Stimulated activated CD4-positive, alpha-beta T cell treated with anti-CD3 and anti-CD28 coated beads, Interleukin-1b, Interleukin-23, amount 100 ng/mL, for 48 hours (primary cell): ENCODE data around the gene CD2BP2.
A peak's percentile ranks its signal among the peaks of the same experiment; 100 is the strongest.
"Not testable (repeated sequence)": the region's sequence is repeated elsewhere in the genome, so short reads cannot be mapped to it uniquely, and the experiment has no call there.

Source experiments
- DNase-seq: peaks from one replicate; pipeline ENCODE4 v3.0.0-alpha.2; 2020

Gene CD2BP2

GRCh38 chr16:30355144-30355953, at the start of gene CD2BP2:
CD2BP2 (minus strand) TSS chr16:30355308; CDS start chr16:30354681, 627 bp downstream.
- peak; percentile 91 for DNase-seq

DNA sequence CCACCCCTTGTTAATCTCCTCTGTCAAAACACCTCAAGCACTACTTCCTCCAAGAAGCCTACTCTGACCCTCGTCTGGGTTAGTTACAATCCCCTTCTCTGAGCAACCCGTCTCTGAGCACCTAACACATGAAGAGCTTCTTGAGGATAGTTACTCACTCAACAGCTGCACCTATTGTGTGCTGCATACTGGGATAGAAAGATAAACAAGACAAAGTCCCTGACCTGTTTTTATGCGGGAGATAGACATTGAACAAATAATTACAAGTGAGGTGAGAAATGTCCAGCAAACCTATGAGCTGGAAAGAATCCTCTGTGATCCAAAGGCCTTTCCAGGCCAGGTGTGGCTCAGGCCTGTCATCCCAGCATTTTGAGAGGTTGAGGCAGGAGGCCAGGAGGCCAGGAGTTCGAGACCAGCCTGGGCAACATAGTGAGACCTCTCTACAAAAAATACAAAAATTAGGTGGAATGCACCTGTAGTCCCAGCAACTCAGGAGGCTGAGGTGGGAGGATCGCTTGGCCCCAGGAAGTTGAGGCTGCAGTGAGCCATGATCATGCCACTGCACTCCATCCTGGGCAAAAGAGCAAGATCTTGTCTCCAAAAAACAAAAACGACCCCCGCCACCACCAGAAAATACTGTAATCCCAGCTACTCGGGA, 46.8 kb upstream of the CD2BP2 start:
- DNase-seq: no peak

- DNase-seq: no peak
These were observed 44.5 kb upstream of the CD2BP2 start for GRCh38 chr16:30399435-30400186.

GRCh38 chr16:30398661-30399434, 43.7 kb upstream of the CD2BP2 start:
- DNase-seq: no peak

DNA sequence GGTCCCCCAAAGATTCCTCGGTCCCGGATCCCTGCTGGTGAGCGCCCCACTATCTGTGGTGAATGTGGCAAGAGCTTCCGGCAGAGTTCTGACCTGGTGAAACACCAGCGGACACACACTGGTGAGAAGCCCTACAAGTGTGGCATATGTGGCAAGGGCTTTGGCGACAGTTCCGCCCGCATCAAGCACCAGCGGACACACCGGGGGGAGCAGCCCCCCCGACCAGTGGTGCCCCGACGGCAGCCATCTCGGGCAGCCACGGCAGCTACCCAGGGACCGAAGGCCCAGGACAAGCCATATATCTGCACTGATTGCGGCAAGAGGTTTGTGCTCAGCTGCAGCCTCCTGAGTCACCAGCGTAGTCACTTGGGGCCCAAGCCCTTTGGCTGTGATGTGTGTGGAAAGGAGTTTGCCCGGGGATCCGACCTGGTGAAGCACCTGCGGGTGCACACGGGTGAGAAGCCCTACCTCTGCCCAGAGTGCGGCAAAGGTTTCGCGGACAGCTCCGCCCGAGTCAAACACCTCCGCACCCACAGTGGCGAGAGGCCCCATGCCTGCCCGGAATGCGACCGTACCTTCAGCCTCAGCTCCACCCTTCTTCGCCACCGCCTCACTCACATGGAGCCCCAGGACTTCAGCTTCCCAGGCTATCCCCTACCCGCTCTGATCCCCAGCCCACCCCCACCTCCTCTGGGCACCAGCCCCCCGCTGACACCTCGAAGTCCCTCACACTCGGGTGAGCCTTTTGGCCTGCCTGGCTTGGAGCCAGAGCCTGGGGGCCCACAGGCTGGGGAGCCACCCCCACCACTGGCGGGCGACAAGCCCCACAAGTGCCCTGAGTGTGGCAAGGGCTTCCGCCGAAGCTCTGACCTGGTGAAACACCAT, 42.9 kb upstream of the CD2BP2 start:
- no peak for DNase-seq

- no peak for DNase-seq
These were observed 41.9 kb upstream of the CD2BP2 start for GRCh38 chr16:30397056-30397455.

DNA sequence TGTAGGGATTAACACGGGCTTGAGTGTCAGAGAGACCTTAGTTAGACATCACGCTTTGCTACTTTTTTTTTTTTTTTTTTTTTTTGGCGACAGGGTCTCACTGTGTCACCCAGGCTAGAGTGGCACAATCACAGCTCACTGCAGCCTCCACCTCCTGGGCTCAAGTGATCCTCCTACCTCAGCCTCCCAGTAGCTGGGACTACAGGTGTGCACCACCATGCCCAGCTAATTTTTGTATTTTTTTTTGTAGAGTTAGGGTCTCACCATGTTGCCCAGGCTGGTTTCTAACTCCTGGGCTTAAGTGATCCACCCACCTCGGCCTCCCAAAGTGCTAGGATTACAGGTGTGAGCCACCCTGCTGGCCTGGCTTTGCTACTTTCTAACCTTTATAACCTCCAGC, 41.5 kb upstream of the CD2BP2 start:
- not testable (repeated sequence) for DNase-seq

DNA sequence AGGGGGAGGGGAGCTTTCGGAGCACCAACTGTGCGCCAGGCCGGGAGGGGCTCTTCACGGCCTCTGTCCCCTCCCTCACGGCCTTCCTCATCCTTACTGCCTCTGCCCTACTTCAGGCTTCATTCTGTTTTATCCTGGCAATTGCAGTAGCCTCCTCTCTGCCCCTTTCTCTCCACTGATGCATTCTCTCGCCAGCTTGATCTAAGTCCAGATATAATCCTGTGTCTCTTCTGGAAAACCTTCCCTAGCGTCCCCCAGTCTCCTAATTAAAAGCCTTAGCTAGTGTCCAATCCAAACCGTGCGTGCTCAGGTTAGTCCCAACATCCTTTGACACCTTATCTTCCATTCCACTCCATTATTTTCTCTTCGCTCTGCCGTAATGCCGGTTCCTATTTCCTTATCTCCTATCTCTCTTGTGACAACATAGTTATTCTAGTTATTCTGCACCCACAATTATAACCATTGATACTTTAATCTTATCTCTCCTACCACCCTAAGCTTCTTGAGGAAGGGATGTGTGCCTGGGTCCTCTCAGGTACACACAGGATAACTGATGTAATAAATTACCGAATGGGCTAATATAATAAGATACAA, 41.0 kb upstream of the CD2BP2 start:
- no peak for DNase-seq

- no peak for DNase-seq
These were observed 40.3 kb upstream of the CD2BP2 start, which contains the start of gene ZNF48 for GRCh38 chr16:30395155-30395991. ZNF48 (plus strand) TSS chr16:30395420; CDS start chr16:30395795, 375 bp downstream.

DNA sequence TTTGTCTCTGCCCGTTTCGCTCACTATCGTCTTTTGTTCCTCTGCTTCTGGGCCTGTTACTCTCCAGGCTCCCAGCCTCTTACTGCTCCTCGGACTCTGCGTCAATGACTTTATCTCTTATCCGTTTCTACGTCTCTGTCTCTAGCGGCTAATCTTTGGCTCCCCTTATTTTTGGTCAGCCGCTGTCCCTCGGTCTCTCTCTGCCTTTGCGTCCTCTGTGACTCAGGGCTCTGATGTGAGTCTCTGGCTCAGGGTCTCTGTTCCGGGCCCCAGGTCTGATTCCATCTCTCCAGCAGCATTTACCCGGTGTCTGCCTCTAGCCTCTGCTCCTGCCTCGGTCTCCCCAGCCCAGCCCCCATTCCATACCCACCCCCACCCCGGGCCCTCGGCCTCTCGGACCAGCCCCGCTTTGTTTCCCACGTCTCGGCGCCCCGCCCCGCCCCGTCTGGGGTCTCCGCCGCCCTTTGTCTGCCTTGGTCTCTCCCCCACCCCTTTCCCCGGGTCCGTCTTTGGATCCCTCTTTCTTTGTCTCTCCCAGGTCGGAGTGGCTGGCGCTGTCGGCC, 39.6 kb upstream of the CD2BP2 start:
- DNase-seq: no peak

- DNase-seq: no peak
These were observed 28.4 kb upstream of the CD2BP2 start for GRCh38 chr16:30383521-30383920.

- DNase-seq: peak; percentile 77
These were observed 27.2 kb upstream of the CD2BP2 start, which contains the start of gene SEPTIN1 for GRCh38 chr16:30382111-30382881. SEPTIN1 (minus strand) TSS chr16:30382561; CDS start chr16:30382542, 19 bp downstream.

DNA sequence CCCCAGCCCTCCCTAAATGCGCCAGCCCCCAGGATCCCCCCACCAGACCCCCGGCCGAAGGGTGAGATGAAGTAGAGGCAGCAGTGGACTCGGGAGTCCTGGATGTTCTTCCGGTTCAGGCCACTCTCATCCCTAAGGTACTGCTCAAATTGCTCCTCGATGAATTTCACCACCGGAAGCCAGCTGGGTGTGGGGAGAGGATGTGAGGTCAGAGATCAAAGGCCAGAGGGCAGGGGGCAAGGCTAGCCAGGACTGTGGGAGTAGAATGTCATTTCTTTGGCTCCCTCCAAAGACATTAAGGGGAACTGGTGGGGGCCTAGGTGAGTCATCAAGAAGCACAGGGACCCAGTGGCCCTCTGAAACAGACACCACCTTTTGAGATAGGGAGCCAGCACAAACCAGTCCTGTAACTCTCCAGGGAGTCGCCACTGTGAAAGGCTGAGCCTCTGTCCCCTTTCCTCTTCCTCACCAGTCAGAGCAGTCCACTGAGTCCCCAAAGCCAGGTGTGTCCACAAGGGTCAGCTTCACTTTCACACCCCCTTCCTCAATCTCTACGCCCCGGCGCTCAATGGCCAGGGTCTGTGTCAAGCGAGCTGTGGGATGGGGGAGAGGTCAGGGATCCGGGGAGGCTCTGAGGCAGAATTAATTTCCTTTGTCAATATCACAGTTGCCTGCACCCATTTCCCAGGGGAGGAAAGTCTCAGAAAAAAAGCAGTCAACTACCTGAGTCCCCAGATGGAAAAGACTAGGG, 26.4 kb upstream of the CD2BP2 start:
- no peak for DNase-seq

GRCh38 chr16:30380803-30381208, 25.7 kb upstream of the CD2BP2 start:
- DNase-seq: no peak

DNA sequence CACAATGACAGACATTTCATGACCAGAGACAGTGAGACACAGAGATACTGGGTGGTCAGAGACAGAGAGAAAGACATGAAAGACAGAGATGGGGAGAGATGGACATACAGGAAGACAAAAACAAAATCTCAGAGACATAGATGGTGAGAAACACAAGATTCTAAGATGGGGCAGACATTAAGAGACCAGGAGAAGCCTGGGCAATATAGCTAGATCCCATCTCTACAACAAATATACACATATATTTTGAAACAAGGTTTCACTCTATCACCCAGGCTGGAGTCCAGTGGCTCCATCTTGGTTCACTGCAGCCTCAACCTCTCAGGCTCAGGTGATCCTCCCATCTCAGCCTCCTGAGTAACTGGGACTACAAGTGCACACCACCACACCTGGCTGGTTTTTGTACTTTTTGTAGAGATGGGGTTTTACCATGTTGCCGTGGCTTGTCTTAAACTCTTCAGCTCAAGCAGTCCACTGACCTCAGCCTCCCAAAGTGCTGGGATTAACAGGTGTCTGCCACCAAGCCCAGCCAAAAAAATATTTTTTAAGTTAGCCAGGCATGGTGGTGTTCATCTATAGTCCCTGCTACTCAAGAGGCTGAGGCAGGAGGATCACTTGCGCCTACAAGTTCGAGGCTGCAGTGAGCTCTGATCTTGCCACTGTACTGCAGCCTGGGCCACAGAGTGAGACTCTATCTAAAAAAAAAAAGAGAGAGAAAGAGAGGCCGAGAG, 25.1 kb upstream of the CD2BP2 start:
- DNase-seq: no peak

DNA sequence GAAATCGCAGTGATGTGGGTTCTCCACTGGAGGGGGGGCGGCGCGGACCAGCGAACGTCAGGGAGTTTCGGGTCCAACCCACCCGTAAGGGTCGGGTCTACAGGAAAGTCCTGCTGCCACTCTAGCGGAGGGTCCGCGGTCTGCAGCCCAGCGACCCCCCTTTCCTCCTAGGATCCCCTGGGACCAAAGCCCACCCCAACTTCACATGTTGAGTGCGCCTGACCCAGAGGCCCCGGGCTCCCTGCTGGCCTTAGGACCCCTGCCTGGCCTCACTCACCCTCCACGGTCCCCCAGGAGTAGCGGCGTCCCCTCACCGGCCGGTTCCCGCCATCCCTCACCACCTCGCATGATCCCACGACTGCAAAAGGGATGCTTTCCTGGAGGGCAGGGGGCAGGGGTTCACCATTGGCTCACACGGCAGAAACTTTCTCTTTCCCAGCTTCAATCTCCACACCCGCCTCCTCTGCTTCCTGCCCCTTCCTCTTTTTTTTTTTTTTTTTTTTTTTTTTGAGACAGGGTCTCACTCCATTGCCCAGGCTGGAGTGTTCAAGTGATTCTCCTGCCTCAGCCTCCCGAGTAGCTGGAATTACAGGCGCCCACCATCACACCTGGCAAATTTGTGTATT, 24.2 kb upstream of the CD2BP2 start:
- DNase-seq: no peak
